ENCODE results near the gene MILR1. TPM values are rescaled to one million over a fixed set of nuclear protein-coding genes. Genes with fewer than 3 reads are reported as not detected.

MILR1 gene
- 6.6 TPM for polyA plus RNA-seq (2013, experiment 1 of 2)
- polyA plus RNA-seq (2013, experiment 2 of 2) = 7.6 TPM

- H3K9me3 ChIP-seq (ENCODE audit: control insufficient read depth, low read length) = no peaks in the 10 kb centered on the region
- peak; percentile 86 for DNase-seq
- no peak within 1 kb of the TSS for H3K4ac ChIP-seq (ENCODE audit: low read depth in 1 of 2, low read length in 2 of 2)
- no peak within 1 kb of the TSS for H2BK5ac ChIP-seq (ENCODE audit: low read depth, low read length, poor library complexity, severe bottlenecking)
- no peak within 1 kb of the TSS for H3K27ac ChIP-seq (ENCODE audit: low read length, poor library complexity, severe bottlenecking)
- H2BK15ac ChIP-seq (ENCODE audit: low read depth, poor library complexity, severe bottlenecking) = peak within 1 kb of the TSS; percentile 89
- peak within 1 kb of the TSS in 1 of 2 experiments; percentile 18 for H2BK12ac ChIP-seq (ENCODE audit: low read length in 2 of 2)
- H3K4me2 ChIP-seq (ENCODE audit: low read length, poor library complexity, severe bottlenecking) = no peak within 1 kb of the TSS
- peak within 1 kb of the TSS; percentile 49 for H2BK120ac ChIP-seq (ENCODE audit: low read depth, low read length)
- H4K8ac ChIP-seq (ENCODE audit: low read length) = no peak within 1 kb of the TSS
- peaks cover 0 to 41% of the 10 kb centered on the region in 2 experiments for H3K36me3 ChIP-seq (ENCODE audit: control insufficient read depth in 1 of 2, insufficient read depth in 2 of 2, low read depth in 1 of 2, low read length in 2 of 2)
- H3K18ac ChIP-seq (ENCODE audit: low read depth in 1 of 2, low read length in 2 of 2) = peak within 1 kb of the TSS in 1 of 2 experiments; percentile 43
- H3K4me3 ChIP-seq (ENCODE audit: insufficient read depth in 1 of 2, low read depth in 1 of 2, low read length in 2 of 2) = peak within 1 kb of the TSS in 1 of 2 experiments; percentile 60
- no peaks in the 10 kb centered on the region for H3K79me1 ChIP-seq (replicated peaks; ENCODE audit: low read length, poor library complexity, severe bottlenecking)
- no peak within 1 kb of the TSS for H2AK5ac ChIP-seq (ENCODE audit: low read length, severe bottlenecking)
- peak within 1 kb of the TSS; percentile 23 for H2AFZ ChIP-seq (ENCODE audit: low read depth, low read length)
- no peak within 1 kb of the TSS for H3K14ac ChIP-seq (ENCODE audit: low read length in 2 of 2)
- peak within 1 kb of the TSS; percentile 88 for H3K9ac ChIP-seq (ENCODE audit: low read length)
- H3K27me3 ChIP-seq (ENCODE audit: control insufficient read depth in 1 of 2, insufficient read depth in 1 of 2, low read length in 2 of 2) = no peaks in the 10 kb centered on the region
- no peak within 1 kb of the TSS for H3K23ac ChIP-seq (ENCODE audit: low read length in 2 of 2)
- no peaks in the 10 kb centered on the region for H3K4me1 ChIP-seq (ENCODE audit: control insufficient read depth, insufficient read depth, low read depth, low read length)
- WGBS = 57% methylated on average over 4 of the region's 10 CpGs
- no peak within 1 kb of the TSS for H4K91ac ChIP-seq (ENCODE audit: low read length)
Measured at GRCh38 chr17:64448665-64449512, at the start of gene MILR1. Gene MILR1 (plus strand): TSS chr17:64449115. CDS start chr17:64449169, 54 bp downstream.

DNA sequence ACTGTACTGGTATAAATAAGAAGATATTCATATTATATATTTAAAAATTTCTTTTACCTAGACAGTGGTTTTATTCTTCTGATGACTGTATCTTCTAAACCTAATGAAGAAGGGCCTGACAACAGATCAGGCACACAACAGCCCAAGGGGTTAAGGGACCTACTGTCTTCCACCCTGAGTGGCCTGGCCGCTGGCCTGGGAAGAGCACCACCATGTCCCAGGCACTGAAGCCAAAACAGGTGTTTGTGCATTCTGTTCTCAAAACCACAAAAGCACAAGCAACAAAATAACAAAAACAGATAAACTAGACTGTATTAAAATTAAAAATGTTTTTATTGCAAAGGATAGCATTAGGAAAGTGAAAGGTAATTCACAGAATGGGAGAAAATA, 49.2 kb upstream of the MILR1 start:
- no peak overlapping the region for H2BK120ac ChIP-seq (ENCODE audit: low read depth, low read length)
- no peak overlapping the region for H3K4me2 ChIP-seq (ENCODE audit: low read length, poor library complexity, severe bottlenecking)
- no peak overlapping the region for H3K23ac ChIP-seq (ENCODE audit: low read length in 2 of 2)
- H3K27ac ChIP-seq (ENCODE audit: low read length, poor library complexity, severe bottlenecking) = peak overlapping the region; percentile 59
- no peak overlapping the region for H3K14ac ChIP-seq (ENCODE audit: low read length in 2 of 2)
- H4K8ac ChIP-seq (ENCODE audit: low read length) = no peak overlapping the region
- no peak overlapping the region for H3K9ac ChIP-seq (ENCODE audit: low read length)
- peaks cover 0 to 64% of the 10 kb centered on the region in 2 experiments for H3K36me3 ChIP-seq (ENCODE audit: control insufficient read depth in 1 of 2, insufficient read depth in 2 of 2, low read depth in 1 of 2, low read length in 2 of 2)
- H2BK5ac ChIP-seq (ENCODE audit: low read depth, low read length, poor library complexity, severe bottlenecking) = no peak overlapping the region
- peak overlapping the region; percentile 98 for H2AK5ac ChIP-seq (ENCODE audit: low read length, severe bottlenecking)
- no peak overlapping the region for H2AFZ ChIP-seq (ENCODE audit: low read depth, low read length)
- H3K18ac ChIP-seq (ENCODE audit: low read depth in 1 of 2, low read length in 2 of 2) = no peak overlapping the region
- H3K27me3 ChIP-seq (ENCODE audit: control insufficient read depth in 1 of 2, insufficient read depth in 1 of 2, low read length in 2 of 2) = no peaks in the 10 kb centered on the region
- H3K9me3 ChIP-seq (ENCODE audit: control insufficient read depth, low read length) = no peaks in the 10 kb centered on the region
- H2BK12ac ChIP-seq (ENCODE audit: low read length in 2 of 2) = no peak overlapping the region
- H3K4me3 ChIP-seq (ENCODE audit: insufficient read depth in 1 of 2, low read depth in 1 of 2, low read length in 2 of 2) = no peak overlapping the region
- 100% methylated on average over 1 of the region's 1 CpG for WGBS
- H3K4me1 ChIP-seq (ENCODE audit: control insufficient read depth, insufficient read depth, low read depth, low read length) = peaks cover 10% of the 10 kb centered on the region
- no peaks in the 10 kb centered on the region for H3K79me1 ChIP-seq (replicated peaks; ENCODE audit: low read length, poor library complexity, severe bottlenecking)
- H2BK15ac ChIP-seq (ENCODE audit: low read depth, poor library complexity, severe bottlenecking) = no peak overlapping the region
- H4K91ac ChIP-seq (ENCODE audit: low read length) = no peak overlapping the region
- DNase-seq = no peak
- H3K4ac ChIP-seq (ENCODE audit: low read depth in 1 of 2, low read length in 2 of 2) = no peak overlapping the region

DNA sequence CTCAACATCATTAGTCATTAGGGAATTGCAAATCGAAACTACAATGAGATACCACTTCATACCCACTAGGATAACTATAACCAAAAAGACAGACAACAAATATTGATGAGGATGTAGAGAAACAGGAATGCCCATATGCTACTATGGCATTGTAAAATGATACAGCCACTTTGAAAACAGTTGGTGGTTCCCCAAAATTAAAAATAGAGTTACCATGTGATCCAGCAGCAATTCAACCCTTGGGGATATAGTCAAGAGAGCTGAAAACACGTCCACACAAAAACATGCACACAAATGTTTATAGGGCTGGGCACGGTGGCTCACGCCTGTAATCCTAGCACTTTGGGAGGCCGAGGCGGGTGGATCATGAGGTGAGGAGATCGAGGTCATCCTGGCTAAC, 48.3 kb upstream of the MILR1 start:
- H2AK5ac ChIP-seq (ENCODE audit: low read length, severe bottlenecking) = no peak overlapping the region
- H3K36me3 ChIP-seq (ENCODE audit: control insufficient read depth in 1 of 2, insufficient read depth in 2 of 2, low read depth in 1 of 2, low read length in 2 of 2) = peaks cover 0 to 67% of the 10 kb centered on the region in 2 experiments
- no peaks in the 10 kb centered on the region for H3K79me1 ChIP-seq (replicated peaks; ENCODE audit: low read length, poor library complexity, severe bottlenecking)
- no peak overlapping the region for H3K4me2 ChIP-seq (ENCODE audit: low read length, poor library complexity, severe bottlenecking)
- no peak overlapping the region for H3K18ac ChIP-seq (ENCODE audit: low read depth in 1 of 2, low read length in 2 of 2)
- H2BK120ac ChIP-seq (ENCODE audit: low read depth, low read length) = no peak overlapping the region
- H2BK12ac ChIP-seq (ENCODE audit: low read length in 2 of 2) = no peak overlapping the region
- H4K91ac ChIP-seq (ENCODE audit: low read length) = no peak overlapping the region
- no peaks in the 10 kb centered on the region for H3K9me3 ChIP-seq (ENCODE audit: control insufficient read depth, low read length)
- no peak overlapping the region for H3K4ac ChIP-seq (ENCODE audit: low read depth in 1 of 2, low read length in 2 of 2)
- H2BK15ac ChIP-seq (ENCODE audit: low read depth, poor library complexity, severe bottlenecking) = no peak overlapping the region
- no peak overlapping the region for H3K4me3 ChIP-seq (ENCODE audit: insufficient read depth in 1 of 2, low read depth in 1 of 2, low read length in 2 of 2)
- no peak for DNase-seq
- H3K4me1 ChIP-seq (ENCODE audit: control insufficient read depth, insufficient read depth, low read depth, low read length) = peaks cover 10% of the 10 kb centered on the region
- WGBS = 94% methylated on average over 6 of the region's 7 CpGs
- no peak overlapping the region for H3K23ac ChIP-seq (ENCODE audit: low read length in 2 of 2)
- no peak overlapping the region for H2AFZ ChIP-seq (ENCODE audit: low read depth, low read length)
- no peak overlapping the region for H3K14ac ChIP-seq (ENCODE audit: low read length in 2 of 2)
- no peak overlapping the region for H3K27ac ChIP-seq (ENCODE audit: low read length, poor library complexity, severe bottlenecking)
- H2BK5ac ChIP-seq (ENCODE audit: low read depth, low read length, poor library complexity, severe bottlenecking) = no peak overlapping the region
- H3K9ac ChIP-seq (ENCODE audit: low read length) = no peak overlapping the region
- H3K27me3 ChIP-seq (ENCODE audit: control insufficient read depth in 1 of 2, insufficient read depth in 1 of 2, low read length in 2 of 2) = no peaks in the 10 kb centered on the region
- no peak overlapping the region for H4K8ac ChIP-seq (ENCODE audit: low read length)

GRCh38 chr17:64401244-64401860, 47.6 kb upstream of the MILR1 start:
- no peak overlapping the region for H3K18ac ChIP-seq (ENCODE audit: low read depth in 1 of 2, low read length in 2 of 2)

More at GRCh38 chr17:64401244-64401860, 47.6 kb upstream of the MILR1 start:
- H2BK15ac ChIP-seq (ENCODE audit: low read depth, poor library complexity, severe bottlenecking) = no peak overlapping the region
- H3K9me3 ChIP-seq (ENCODE audit: control insufficient read depth, low read length) = no peaks in the 10 kb centered on the region
- peaks cover 0 to 69% of the 10 kb centered on the region in 2 experiments for H3K36me3 ChIP-seq (ENCODE audit: control insufficient read depth in 1 of 2, insufficient read depth in 2 of 2, low read depth in 1 of 2, low read length in 2 of 2)
- H3K79me1 ChIP-seq (replicated peaks; ENCODE audit: low read length, poor library complexity, severe bottlenecking) = no peaks in the 10 kb centered on the region
- no peak overlapping the region for H2BK5ac ChIP-seq (ENCODE audit: low read depth, low read length, poor library complexity, severe bottlenecking)
- no peak overlapping the region for H3K27ac ChIP-seq (ENCODE audit: low read length, poor library complexity, severe bottlenecking)
- H4K8ac ChIP-seq (ENCODE audit: low read length) = no peak overlapping the region
- no peak overlapping the region for H3K4ac ChIP-seq (ENCODE audit: low read depth in 1 of 2, low read length in 2 of 2)
- H3K27me3 ChIP-seq (ENCODE audit: control insufficient read depth in 1 of 2, insufficient read depth in 1 of 2, low read length in 2 of 2) = no peaks in the 10 kb centered on the region
- H2BK120ac ChIP-seq (ENCODE audit: low read depth, low read length) = no peak overlapping the region
- DNase-seq = no peak
- H4K91ac ChIP-seq (ENCODE audit: low read length) = no peak overlapping the region
- no peak overlapping the region for H3K4me2 ChIP-seq (ENCODE audit: low read length, poor library complexity, severe bottlenecking)
- H2BK12ac ChIP-seq (ENCODE audit: low read length in 2 of 2) = no peak overlapping the region
- no peak overlapping the region for H3K14ac ChIP-seq (ENCODE audit: low read length in 2 of 2)
- H3K4me3 ChIP-seq (ENCODE audit: insufficient read depth in 1 of 2, low read depth in 1 of 2, low read length in 2 of 2) = no peak overlapping the region
- H3K4me1 ChIP-seq (ENCODE audit: control insufficient read depth, insufficient read depth, low read depth, low read length) = peaks cover 10% of the 10 kb centered on the region
- 83% methylated on average over 6 of the region's 8 CpGs for whole genome bisulfite sequencing
- no peak overlapping the region for H3K23ac ChIP-seq (ENCODE audit: low read length in 2 of 2)
- H3K9ac ChIP-seq (ENCODE audit: low read length) = no peak overlapping the region
- H2AFZ ChIP-seq (ENCODE audit: low read depth, low read length) = no peak overlapping the region
- H2AK5ac ChIP-seq (ENCODE audit: low read length, severe bottlenecking) = no peak overlapping the region

Data from mesenchymal stem cell (in vitro differentiated cells and primary cell).